Measurements from ENCODE around the gene ZBTB16.

Gene ZBTB16

GRCh38 chr11:114277637-114278341 lies 218.3 kb downstream of the ZBTB16 start:
- H3K27ac Mint-ChIP-seq = no peak overlapping the region
- H3K36me3 Mint-ChIP-seq (ENCODE audit: low read depth) = no peaks in the 10 kb centered on the region
- H3K27me3 Mint-ChIP-seq = peaks cover 19% of the 10 kb centered on the region
- no peaks in the 10 kb centered on the region for H3K4me1 Mint-ChIP-seq (ENCODE audit: low read depth)
- H3K9me3 Mint-ChIP-seq = no peaks in the 10 kb centered on the region
- no peak overlapping the region for H3K4me3 Mint-ChIP-seq

- no peaks in the 10 kb centered on the region for H3K36me3 Mint-ChIP-seq (ENCODE audit: low read depth)
Measured at GRCh38 chr11:114278342-114279065, 219.0 kb downstream of the ZBTB16 start.

GRCh38 chr11:114279792-114280546 lies 220.5 kb downstream of the ZBTB16 start:
- no peaks in the 10 kb centered on the region for H3K4me1 Mint-ChIP-seq (ENCODE audit: low read depth)
- H3K27me3 Mint-ChIP-seq = peaks cover 4% of the 10 kb centered on the region
- no peaks in the 10 kb centered on the region for H3K36me3 Mint-ChIP-seq (ENCODE audit: low read depth)
- no peak overlapping the region for H3K4me3 Mint-ChIP-seq
- no peaks in the 10 kb centered on the region for H3K9me3 Mint-ChIP-seq
- H3K27ac Mint-ChIP-seq = no peak overlapping the region

More at GRCh38 chr11:114278342-114279065, 219.0 kb downstream of the ZBTB16 start:
- H3K4me1 Mint-ChIP-seq (ENCODE audit: low read depth) = no peaks in the 10 kb centered on the region
- no peaks in the 10 kb centered on the region for H3K9me3 Mint-ChIP-seq
- no peak overlapping the region for H3K27ac Mint-ChIP-seq
- peaks cover 16% of the 10 kb centered on the region for H3K27me3 Mint-ChIP-seq
- no peak overlapping the region for H3K4me3 Mint-ChIP-seq

- H3K36me3 Mint-ChIP-seq (ENCODE audit: low read depth) = no peaks in the 10 kb centered on the region
- no peak overlapping the region for H3K27ac Mint-ChIP-seq
- H3K4me3 Mint-ChIP-seq = no peak overlapping the region
- peaks cover under 1% of the 10 kb centered on the region for H3K27me3 Mint-ChIP-seq
- H3K4me1 Mint-ChIP-seq (ENCODE audit: low read depth) = no peaks in the 10 kb centered on the region
- H3K9me3 Mint-ChIP-seq = no peaks in the 10 kb centered on the region
Measured at GRCh38 chr11:114280696-114281095, 221.2 kb downstream of the ZBTB16 start.

- no peaks in the 10 kb centered on the region for H3K27me3 Mint-ChIP-seq
- H3K4me3 Mint-ChIP-seq = no peak overlapping the region
- no peaks in the 10 kb centered on the region for H3K36me3 Mint-ChIP-seq (ENCODE audit: low read depth)
- H3K27ac Mint-ChIP-seq = no peak overlapping the region
- H3K9me3 Mint-ChIP-seq = no peaks in the 10 kb centered on the region
- no peaks in the 10 kb centered on the region for H3K4me1 Mint-ChIP-seq (ENCODE audit: low read depth)
Measured at GRCh38 chr11:114281388-114281956, 222.0 kb downstream of the ZBTB16 start.

- Mint-ChIP-seq H3K9me3 (no peaks in the 10 kb centered on the region), H3K4me1 (ENCODE audit: low read depth) (no peaks in the 10 kb centered on the region), H3K27ac (no peak overlapping the region), H3K27me3 (no peaks in the 10 kb centered on the region), H3K4me3 (no peak overlapping the region), H3K36me3 (ENCODE audit: low read depth) (no peaks in the 10 kb centered on the region)
Measured at GRCh38 chr11:114282488-114282887, 223.0 kb downstream of the ZBTB16 start.

GRCh38 chr11:114283422-114283821 lies 223.9 kb downstream of the ZBTB16 start:
- Mint-ChIP-seq H3K4me3 (no peak overlapping the region), H3K27ac (no peak overlapping the region)

GRCh38 chr11:114284021-114284420 lies 224.5 kb downstream of the ZBTB16 start:
- H3K4me1 Mint-ChIP-seq (ENCODE audit: low read depth) = no peaks in the 10 kb centered on the region
- no peaks in the 10 kb centered on the region for H3K36me3 Mint-ChIP-seq (ENCODE audit: low read depth)
- H3K9me3 Mint-ChIP-seq = no peaks in the 10 kb centered on the region
- H3K27ac Mint-ChIP-seq = no peak overlapping the region
- H3K27me3 Mint-ChIP-seq = peaks cover 4% of the 10 kb centered on the region
- no peak overlapping the region for H3K4me3 Mint-ChIP-seq

More at GRCh38 chr11:114283422-114283821, 223.9 kb downstream of the ZBTB16 start:
- H3K27me3 Mint-ChIP-seq = no peaks in the 10 kb centered on the region
- no peaks in the 10 kb centered on the region for H3K9me3 Mint-ChIP-seq
- H3K36me3 Mint-ChIP-seq (ENCODE audit: low read depth) = no peaks in the 10 kb centered on the region
- H3K4me1 Mint-ChIP-seq (ENCODE audit: low read depth) = no peaks in the 10 kb centered on the region

GRCh38 chr11:114284914-114285313 lies 225.4 kb downstream of the ZBTB16 start:
- no peak overlapping the region for H3K4me3 Mint-ChIP-seq
- H3K36me3 Mint-ChIP-seq (ENCODE audit: low read depth) = no peaks in the 10 kb centered on the region
- no peaks in the 10 kb centered on the region for H3K4me1 Mint-ChIP-seq (ENCODE audit: low read depth)
- peaks cover 4% of the 10 kb centered on the region for H3K27me3 Mint-ChIP-seq
- no peak overlapping the region for H3K27ac Mint-ChIP-seq
- no peaks in the 10 kb centered on the region for H3K9me3 Mint-ChIP-seq

- Mint-ChIP-seq H3K4me1 (ENCODE audit: low read depth) (no peaks in the 10 kb centered on the region), H3K27ac (no peak overlapping the region), H3K36me3 (ENCODE audit: low read depth) (no peaks in the 10 kb centered on the region), H3K9me3 (no peaks in the 10 kb centered on the region), H3K27me3 (peaks cover 7% of the 10 kb centered on the region), H3K4me3 (no peak overlapping the region)
Measured at GRCh38 chr11:114285599-114285998, 226.1 kb downstream of the ZBTB16 start.

GRCh38 chr11:114286229-114286628 lies 226.7 kb downstream of the ZBTB16 start:
- Mint-ChIP-seq H3K4me3 (no peak overlapping the region), H3K36me3 (ENCODE audit: low read depth) (no peaks in the 10 kb centered on the region), H3K27ac (no peak overlapping the region), H3K27me3 (peaks cover 7% of the 10 kb centered on the region), H3K4me1 (ENCODE audit: low read depth) (no peaks in the 10 kb centered on the region), H3K9me3 (no peaks in the 10 kb centered on the region)

GRCh38 chr11:114287154-114287553 lies 227.6 kb downstream of the ZBTB16 start:
- peaks cover 12% of the 10 kb centered on the region for H3K27me3 Mint-ChIP-seq
- H3K36me3 Mint-ChIP-seq (ENCODE audit: low read depth) = no peaks in the 10 kb centered on the region
- H3K9me3 Mint-ChIP-seq = no peaks in the 10 kb centered on the region
- no peak overlapping the region for H3K27ac Mint-ChIP-seq
- no peaks in the 10 kb centered on the region for H3K4me1 Mint-ChIP-seq (ENCODE audit: low read depth)
- no peak overlapping the region for H3K4me3 Mint-ChIP-seq

- peaks cover 12% of the 10 kb centered on the region for H3K27me3 Mint-ChIP-seq
- no peaks in the 10 kb centered on the region for H3K4me1 Mint-ChIP-seq (ENCODE audit: low read depth)
- H3K36me3 Mint-ChIP-seq (ENCODE audit: low read depth) = no peaks in the 10 kb centered on the region
- no peak overlapping the region for H3K27ac Mint-ChIP-seq
- no peak overlapping the region for H3K4me3 Mint-ChIP-seq
- no peaks in the 10 kb centered on the region for H3K9me3 Mint-ChIP-seq
Measured at GRCh38 chr11:114288136-114288535, 228.6 kb downstream of the ZBTB16 start.

- peaks cover 12% of the 10 kb centered on the region for H3K27me3 Mint-ChIP-seq
- no peaks in the 10 kb centered on the region for H3K4me1 Mint-ChIP-seq (ENCODE audit: low read depth)
- H3K27ac Mint-ChIP-seq = no peak overlapping the region
Measured at GRCh38 chr11:114289779-114290178, 230.3 kb downstream of the ZBTB16 start.

More at GRCh38 chr11:114289779-114290178, 230.3 kb downstream of the ZBTB16 start:
- Mint-ChIP-seq H3K4me3 (no peak overlapping the region), H3K9me3 (no peaks in the 10 kb centered on the region), H3K36me3 (ENCODE audit: low read depth) (no peaks in the 10 kb centered on the region)

Data from stimulated activated naive CD8-positive, alpha-beta T cell treated with anti-CD3 and anti-CD28 coated beads, Interleukin-15, Interleukin-2, amounts not matched to agents 100 ng/mL and 50 ng/mL, for 24 hours (primary cell).